Measurements from ENCODE around the gene CDNF. TPM values are rescaled to one million over a fixed set of nuclear protein-coding genes. Genes with fewer than 3 reads are reported as not detected.
"Not testable (repeated sequence)": the region's sequence is repeated elsewhere in the genome, so short reads cannot be mapped to it uniquely, and the experiment has no call there.

The CDNF gene
- total RNA-seq = 3.2 TPM

DNA sequence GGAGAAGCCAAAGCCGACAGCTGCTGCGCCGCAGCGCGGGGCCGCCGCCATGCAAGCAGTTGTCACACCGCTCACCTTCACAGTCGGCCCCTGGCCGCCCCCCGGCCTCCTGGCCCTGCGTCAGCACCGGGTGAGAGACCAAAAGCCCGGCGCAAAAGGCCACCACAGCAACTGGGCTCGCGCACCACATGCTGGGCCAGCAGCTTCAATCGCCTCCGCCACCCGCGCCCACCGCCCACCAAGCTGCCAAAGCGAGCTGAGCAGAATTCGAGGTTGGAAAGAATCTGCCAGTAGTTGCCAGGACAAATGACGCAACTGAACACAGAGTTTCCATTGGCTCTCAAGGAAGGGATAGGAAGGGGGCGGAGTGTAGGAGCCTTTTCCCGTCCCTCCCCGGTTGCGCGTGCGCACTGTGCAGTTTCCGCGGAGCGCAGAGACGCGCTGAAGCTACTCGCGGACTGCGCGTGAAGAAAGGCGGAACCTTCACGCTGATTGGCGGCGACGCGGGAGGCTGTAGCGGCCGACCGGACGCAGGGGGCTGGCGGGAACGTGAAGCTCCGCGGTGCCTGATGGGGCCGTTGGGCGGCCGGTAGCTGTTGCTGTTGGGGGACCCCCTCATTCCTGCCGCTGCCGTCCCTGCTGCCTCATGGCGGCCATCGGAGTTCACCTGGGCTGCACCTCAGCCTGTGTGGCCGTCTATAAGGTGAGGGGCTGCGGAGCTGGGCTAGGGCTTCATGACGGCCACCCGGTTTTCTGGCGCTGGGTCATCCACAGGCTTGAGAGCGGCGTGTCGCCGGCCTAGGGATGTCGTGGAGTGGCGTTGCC lies at the start of gene CDNF, which contains the start of the genes HSPA14 and MSANTD7:
TSS of gene CDNF (minus strand) at position 281 of the 825 bp plus-strand sequence. CDS start at position 190, 91 bp downstream.
TSS of gene HSPA14 (plus strand) at position 550 of the 825 bp plus-strand sequence. CDS start at position 647, 97 bp downstream.
TSS of gene MSANTD7 (plus strand) at position 550 of the 825 bp plus-strand sequence. CDS start 3,979 bp downstream, outside the sequence.
- DNase-seq = peak; percentile 100

DNA sequence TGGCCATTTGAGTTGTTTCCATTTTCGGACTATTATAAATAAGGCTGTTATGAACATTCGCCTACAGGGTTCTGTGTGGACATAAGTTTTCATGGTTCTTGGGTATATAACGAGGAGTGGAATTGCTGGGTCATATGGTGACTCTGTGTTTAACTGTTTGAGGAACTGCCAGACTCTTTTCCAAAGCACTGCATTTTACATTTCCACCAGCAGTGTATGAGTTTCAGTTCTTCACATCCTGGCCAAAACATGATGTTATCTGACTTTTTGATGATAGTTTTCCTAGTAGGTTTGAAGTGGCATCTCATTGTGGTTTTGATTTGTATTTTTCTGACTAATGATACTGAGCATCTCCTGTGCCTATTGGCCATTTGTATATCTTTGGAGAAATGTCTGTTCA lies 46.2 kb upstream of the CDNF start:
- no peak for DNase-seq

DNA sequence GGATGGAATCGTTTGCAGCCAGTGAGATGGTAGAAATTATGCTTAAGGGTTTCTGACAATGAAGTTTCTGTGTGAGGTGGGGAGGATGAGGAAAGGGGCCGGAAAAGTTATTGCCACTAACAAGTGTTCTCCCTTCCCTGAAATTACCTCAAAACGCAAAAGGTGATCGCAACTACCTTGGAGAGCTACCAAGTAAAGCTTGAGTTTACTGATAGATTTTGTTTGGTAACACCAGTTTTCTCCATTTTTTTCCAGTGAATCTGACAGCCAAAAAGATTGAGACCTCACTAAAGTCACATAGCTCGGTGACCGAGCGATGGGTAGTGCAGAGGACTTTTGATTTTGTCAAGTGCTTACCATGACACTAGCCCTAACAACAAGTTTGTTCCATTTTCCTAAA lies 42.4 kb upstream of the CDNF start:
- no peak for DNase-seq

DNA sequence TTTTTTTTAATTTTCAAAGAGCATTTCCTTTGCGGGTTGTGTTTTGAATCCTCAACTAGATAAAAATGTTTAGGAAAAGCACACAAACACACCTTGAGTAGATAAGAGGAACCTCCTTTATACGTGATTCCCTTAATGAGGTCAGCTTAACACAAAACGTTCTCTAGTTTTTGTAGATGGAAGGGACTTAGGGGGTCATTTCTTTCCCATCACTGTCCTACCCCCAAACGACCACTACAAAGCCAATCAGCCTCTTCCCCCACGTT lies 42.0 kb upstream of the CDNF start:
- no peak for DNase-seq

DNA sequence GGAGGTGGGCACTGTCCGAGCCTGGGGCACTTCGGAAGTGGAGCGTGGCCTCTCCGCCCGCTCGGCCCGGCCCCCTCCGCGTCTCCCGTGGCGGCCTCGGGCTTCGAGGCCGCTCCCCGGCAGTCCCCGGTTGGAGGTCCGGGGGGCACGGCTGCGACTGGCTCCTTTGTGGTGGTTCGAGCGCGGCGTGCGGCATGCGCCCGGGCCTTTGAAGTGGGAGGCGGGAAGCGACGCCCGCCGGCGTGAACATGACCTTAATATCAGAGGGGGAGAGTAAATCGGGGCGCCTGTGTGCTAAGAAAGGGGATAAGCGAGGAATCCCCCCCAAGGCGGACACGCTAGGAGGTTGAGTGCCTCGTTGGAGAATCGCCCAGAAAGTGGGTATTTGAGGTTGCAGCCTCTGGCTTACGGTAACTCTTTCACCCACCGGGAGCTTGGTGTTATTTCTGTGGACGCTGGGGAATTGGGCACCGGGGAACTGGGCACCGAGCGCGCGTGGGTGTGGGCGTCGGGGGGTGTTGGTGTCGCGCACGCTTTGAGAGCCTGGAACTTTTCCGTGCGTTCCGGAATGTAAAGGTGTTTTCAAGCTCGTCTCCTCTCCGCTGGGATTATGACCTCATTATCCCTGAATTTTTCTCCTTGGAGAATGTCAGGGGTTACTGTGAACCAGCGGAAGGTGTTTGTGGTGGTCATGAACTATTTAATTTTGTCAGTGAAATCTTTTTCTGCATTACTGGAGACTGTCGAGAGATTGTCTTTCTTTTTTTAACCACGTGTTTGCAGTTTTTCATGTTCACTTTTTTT lies 41.5 kb upstream of the CDNF start:
- peak; percentile 32 for DNase-seq

DNA sequence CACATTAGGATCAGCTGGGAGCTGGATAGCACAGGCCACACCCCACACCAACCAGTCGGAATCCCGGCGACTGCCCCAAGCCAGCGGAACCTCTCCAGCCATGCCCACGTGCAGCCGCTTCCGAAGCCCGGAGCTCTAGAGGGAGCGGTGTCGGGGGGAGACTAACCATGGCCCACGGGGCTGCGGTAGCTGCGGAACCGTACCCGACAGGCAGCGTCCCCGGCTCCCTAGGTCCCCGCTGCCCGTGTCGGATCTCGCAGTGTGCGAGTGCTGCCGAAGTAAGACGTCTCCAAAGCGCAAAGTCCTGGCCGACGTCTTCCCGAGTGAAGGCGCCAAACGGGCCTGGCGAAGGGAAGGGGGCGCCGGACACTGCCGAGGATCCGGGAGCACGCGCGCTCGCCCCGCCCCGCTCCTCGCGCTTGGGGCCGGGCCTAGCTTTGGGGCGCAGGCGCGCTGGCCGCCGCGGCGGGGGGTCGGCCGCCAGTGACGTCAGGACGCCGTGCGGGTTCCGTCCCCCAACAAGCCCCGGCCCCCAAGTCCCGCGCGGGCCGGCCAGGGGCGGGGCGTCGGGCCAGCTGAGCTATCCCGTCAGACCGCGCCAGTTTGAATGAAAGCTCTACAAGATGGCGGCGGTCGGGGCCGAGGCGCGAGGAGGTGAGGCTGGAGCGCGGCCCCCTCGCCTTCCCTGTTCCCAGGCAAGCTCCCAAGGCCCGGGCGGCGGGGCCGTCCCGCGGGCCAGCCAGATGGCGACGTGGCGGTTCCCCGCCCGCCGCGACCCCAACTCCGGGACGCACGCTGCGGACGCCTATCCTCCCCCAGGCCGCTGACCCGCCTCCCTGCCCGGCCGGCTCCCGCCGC lies 40.7 kb upstream of the CDNF start, which contains the start of gene SUV39H2:
TSS of gene SUV39H2 (plus strand) at position 601 of the 858 bp plus-strand sequence. CDS start at position 624, 23 bp downstream.
- peak; percentile 96 for DNase-seq

DNA sequence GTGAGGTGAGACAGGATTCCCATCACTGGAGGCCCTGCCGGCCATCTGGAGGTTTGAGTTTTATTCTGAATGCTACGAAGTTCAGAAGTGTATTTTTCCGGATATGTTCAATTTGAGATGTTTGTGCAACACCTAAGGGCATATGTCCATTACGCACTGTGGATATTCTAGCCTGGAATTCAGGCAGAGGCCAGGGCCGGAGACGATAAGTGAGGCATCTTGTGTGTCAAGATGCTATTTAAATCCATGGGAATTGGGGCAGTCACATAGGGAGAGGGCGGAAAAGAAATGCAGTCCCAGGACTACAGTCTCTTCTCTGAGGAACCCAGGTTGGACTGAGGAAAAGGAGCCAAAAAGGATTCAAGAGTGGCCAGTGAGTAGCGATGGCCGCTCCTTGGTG lies 38.9 kb upstream of the CDNF start:
- DNase-seq = no peak

DNA sequence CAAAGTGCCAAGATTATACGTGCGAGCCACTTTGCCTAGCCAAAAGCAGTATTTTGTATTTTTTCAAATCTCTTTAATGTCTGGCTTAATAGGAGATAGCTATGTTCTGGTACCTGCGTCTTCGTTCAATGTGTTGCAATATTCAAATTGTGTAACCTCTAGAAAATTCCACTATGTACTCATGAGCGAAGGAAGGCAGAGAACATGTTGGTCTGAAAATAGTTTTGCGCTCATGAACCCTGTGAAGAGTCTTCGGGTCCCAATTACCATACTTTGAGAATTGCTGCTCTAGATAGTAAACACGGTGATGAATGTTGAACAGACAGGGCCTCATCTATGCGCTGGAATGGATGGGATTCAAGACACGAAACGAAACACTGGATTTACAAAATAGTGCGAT lies 38.1 kb upstream of the CDNF start:
- no peak for DNase-seq

DNA sequence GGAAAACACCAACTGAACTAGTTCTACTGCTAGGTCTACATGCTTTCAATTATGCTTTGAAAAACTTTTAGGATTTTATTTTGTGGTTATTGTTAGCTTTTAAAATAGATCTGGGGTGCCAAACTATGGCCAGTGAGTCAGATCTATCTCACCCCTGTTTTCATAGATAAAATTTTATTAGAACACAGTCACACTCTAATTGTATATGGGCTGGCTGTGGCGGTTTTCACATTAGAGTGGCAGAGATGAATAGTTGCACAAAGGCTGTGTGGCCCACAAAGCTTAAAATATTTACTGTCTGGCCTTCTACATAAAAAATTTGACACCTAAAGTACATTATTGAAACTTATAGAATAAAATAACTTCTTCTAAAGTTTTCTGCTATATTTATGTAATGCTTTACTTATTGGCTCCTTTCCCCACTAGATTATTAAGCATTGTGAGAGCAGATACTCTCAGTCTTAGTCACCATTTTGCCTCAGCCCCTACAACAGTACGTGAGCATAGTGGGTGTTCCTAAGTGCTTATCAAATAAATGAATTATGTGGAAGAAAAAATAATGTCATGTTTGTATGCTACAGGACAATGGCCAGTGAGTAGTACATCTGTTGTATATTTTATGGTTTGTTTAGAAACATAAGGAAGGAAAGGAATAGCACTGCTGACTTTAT lies 35.4 kb upstream of the CDNF start:
- no peak for DNase-seq

DNA sequence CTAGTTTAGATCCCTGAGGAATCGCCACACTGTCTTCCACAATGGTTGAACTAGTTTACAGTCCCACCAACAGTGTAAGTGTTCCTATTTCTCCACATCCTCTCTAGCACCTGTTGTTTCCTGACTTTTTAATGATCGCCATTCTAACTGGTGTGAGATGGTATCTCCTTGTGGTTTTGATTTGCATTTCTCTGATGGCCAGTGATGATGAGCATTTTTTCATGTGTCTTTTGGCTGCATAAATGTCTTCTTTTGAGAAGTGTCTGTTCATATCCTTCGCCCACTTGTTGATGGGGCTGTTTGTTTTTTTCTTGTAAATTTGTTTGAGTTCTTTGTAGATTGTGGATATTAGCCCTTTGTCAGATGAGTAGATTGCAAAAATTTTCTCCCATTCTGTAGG lies 27.0 kb upstream of the CDNF start:
- DNase-seq = not testable (repeated sequence)

DNA sequence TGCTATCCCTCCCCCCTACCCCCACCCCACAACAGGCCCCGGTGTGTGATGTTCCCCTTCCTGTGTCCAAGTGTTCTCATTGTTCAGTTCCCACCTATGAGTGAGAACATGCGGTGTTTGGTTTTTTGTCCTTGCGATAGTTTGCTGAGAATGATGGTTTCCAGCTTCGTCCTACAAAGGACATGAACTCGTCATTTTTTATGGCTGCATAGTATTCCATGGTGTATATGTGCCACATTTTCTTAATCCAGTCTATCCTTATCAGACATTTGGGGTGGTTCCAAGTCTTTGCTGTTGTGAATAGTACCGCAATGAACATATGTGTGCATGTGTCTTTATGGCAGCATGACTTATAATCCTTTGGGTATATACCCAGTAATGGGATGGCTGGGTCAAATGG lies 26.6 kb upstream of the CDNF start:
- not testable (repeated sequence) for DNase-seq

DNA sequence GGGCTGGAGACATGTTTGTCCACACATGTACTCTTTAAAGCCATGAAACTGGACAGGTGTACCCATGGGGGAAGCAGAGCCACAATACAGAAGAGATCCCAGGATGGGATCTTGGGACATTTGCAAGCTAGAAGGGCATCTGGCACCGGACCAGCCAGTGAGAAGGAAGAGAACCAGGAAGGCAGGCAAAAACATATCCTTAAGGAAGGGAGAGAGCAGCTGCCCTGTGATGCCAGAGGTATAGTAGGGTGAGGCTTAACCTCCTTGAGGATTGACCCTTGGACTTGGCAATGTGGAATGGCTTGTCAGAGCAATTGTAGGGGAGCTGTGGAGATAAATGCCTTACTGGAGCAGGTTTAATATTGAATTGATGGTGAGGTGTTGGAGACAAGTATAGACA lies 23.0 kb upstream of the CDNF start:
- DNase-seq = no peak

DNA sequence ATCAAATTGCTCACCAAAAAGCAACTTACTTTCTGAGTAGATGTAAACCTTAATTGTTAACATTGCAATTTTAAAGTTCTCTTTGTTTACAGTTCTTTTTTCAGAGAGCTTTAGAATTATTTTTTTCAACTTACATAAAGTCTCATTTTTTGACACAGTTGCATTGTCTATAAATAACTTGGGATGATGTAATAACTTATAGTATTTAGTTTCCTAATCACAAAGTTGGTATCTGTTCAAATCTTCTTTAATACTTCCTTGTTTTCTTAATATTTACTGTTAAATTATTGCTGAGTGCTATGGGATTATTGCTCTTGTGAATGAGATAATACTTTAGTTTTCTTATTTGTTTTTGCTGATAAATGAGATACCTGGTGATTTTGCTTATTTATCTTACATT lies 21.9 kb upstream of the CDNF start:
- DNase-seq = no peak

DNA sequence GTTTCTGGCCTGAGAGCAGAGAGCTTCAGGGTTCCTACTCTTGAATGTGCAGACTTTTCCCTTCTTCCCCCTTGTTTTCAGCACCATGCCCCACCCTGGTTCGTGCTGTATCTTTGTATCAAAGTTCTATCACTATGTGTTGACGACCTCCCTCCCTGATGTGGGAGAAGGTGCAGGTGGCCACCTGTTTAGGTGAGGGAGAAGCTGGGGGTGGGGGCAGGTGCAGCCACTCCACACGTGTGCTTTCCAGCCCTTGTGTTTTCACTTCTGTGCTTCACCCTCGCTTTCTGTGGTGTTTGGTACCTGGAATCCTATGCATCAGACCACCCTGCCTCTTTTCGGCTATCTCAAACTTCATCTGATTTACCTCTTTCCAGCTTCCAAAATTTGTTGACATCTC lies 21.2 kb upstream of the CDNF start:
- DNase-seq = no peak

DNA sequence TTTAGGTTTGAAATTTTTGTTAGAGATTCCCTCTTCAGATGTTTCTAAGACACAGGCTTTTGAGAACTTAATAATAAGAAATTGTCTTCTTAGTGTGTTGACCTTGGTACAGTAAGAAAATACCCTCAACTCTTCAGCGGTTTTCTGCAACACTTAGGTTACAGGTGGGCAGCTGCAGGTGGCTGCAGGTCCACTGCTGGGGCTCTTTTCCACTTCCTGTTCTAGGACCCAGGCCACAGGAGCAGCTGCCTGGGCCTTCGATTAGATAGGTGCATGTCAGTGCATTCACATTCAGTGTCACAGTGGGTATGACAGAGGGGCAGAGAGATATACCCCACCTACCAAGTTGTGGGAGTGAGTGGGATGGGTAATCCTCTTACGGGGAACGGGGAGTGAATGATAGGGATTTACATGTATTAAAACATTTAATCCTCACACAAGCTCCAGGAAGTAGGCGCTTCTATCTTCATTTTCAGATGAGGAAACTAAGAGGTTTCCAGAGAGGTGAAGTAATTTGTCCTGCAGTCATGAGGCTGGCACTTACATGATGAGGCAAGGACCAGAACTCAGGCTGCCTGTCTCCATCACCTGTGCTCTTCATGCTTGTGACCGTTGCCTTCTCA lies 20.6 kb upstream of the CDNF start:
- DNase-seq = no peak

DNA sequence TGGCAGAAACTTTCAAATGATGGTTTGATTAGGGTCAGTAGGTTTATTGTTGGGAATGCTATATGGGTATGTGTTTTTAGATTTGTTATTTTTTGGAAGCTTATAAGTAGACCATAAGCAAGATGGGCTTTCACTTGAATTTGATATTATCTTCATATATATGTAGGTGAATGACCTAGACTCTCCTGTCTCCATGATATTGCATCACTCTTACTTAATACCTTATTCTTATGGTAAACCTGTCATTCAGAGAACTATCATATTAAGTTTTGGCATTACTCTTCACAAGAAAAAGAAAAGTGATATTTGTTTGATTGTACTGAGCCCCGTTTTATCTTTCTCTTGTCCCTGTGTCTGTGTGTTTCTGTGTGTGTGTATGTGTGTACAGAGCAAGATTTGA lies 17.6 kb upstream of the CDNF start:
- DNase-seq = no peak

DNA sequence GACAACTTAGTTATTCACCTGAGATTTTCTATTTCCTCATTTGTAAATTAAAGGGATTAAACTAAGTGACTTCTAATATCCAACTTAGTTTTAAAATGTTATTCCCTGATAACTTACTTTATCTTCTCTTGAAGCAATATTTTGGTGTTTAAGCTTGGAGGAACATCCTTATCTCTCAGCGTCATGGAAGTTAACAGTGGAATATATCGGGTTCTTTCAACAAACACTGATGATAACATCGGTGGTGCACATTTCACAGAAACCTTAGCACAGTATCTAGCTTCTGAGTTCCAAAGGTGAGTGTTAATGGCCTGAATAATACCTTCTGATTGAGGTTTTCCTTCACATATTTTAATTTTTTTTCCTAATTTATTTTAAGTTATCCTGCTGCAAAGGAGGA lies 14.4 kb upstream of the CDNF start:
- DNase-seq = no peak

DNA sequence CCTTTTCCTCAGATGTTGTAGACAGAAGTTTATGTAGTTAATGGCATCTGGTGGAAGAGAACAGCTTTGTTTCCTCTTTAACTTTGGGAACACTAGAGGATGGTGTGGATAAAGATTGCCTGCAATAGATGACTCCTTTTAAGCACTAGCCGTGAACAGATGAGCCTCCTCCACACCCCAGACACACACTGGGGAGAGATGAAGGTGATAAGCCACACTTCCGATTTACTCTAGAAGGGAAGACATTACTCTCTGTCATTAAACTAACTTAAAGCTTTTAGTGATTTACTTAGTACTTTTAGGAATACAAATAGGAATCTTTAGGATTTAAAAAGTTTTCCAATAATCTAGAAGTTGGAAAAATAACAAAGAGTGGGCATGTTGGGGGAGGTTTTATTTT lies 7.1 kb upstream of the CDNF start:
- no peak for DNase-seq

DNA sequence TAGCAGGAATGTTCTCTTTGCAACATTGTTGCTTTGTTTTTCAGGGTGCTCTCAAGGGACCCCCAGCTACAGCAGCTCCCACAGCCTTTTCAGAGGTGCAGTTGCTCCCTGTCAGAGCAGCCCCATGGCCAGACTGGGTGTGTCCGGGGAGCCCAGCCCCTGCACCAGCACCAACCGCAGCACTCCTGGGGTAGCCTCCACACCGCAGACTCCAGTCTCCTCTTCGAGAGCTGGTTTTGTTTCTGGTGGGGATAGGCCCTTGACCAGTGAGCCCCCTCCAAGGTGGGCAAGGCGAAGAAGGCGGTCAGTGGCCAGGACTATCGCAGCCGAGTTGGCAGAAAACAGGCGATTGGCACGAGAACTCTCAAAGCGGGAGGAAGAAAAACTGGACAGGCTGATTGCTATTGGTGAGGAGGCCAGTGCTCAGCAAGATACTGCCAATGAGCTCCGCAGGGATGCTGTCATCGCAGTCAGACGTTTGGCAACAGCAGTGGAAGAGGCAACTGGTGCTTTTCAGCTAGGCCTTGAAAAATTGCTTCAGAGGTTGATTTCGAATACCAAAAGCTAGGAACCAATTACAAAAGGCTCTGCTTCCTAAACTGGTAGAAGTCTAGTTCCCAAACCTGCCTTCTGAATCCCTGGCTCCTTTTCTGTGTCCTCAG lies 5.6 kb upstream of the CDNF start:
- DNase-seq = no peak

DNA sequence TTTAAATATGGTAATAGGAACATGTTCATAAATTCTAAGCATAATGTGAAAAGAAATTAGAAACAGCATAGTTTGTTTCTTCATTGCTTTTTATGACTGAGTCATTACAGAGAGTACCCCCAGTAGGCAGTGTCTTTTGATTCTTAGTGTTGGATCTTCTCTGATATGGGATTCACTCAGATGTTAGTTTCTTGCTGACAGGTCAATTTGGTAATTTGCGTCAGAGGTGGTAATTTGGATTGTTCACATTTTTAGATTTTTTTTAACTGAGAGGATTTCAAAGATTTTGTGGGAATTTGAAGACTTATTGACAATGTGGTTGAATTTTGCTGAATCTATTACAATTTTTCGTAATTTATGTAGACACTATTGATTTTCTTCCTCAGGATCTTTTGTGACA lies 2.3 kb upstream of the CDNF start:
- DNase-seq = no peak

DNA sequence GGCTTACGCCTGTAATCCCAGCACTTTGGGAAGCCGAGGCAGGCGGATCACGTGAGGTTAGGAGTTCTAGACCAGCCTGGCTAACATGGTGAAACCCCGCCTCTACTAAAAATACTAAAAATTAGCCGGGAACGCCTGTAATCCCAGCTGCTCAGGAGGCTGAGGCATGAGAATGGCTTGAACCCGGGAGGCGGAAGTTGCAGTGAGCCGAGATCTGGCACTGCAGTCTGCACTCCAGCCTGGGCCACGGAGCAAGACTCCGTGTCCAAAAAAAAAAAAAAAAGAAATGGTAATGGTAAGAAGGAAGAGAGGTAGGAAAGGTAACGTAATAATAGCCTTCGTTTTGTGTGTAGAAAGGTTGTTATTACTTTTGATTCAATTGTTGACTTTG lies 1.5 kb upstream of the CDNF start:
- DNase-seq = no peak
